HUES6 (cell line): ENCODE measurements around the gene LCLAT1.
"Not testable (repeated sequence)": the region's sequence is repeated elsewhere in the genome, so short reads cannot be mapped to it uniquely, and the experiment has no call there.

Experiments used
- H3K27ac ChIP-seq: 2 replicates; pipeline ENCODE4 v1.7.0; 2013; ENCODE audit warnings: low read depth, mild to moderate bottlenecking, low read length, inconsistent platforms
- H3K27me3 ChIP-seq: 2 replicates; pipeline ENCODE4 v1.6.1; 2013; ENCODE audit warnings: low read length; ENCODE audit not compliant: control insufficient read depth, insufficient read depth
- H3K36me3 ChIP-seq: 2 replicates; pipeline ENCODE4 v1.6.1; 2013; ENCODE audit warnings: low read length; ENCODE audit not compliant: control insufficient read depth, insufficient read depth
- H3K4me1 ChIP-seq: 2 replicates; pipeline ENCODE4 v1.6.1; 2013; ENCODE audit warnings: low read length; ENCODE audit not compliant: control insufficient read depth, insufficient read depth
- H3K4me3 ChIP-seq: 2 replicates; pipeline ENCODE4 v1.5.1; 2013; ENCODE audit warnings: low read depth, low read length
- H3K9ac ChIP-seq: one replicate; pipeline ENCODE4 v1.6.1; 2013; ENCODE audit warnings: mild to moderate bottlenecking, low read length
- H3K9me3 ChIP-seq: 2 replicates; pipeline ENCODE4 v1.6.1; 2013; ENCODE audit warnings: low read depth, low read length; ENCODE audit not compliant: control insufficient read depth, insufficient read depth

The LCLAT1 gene

GRCh38 chr2:30643013-30643412 lies 196.0 kb downstream of the LCLAT1 start:
- H3K4me3 ChIP-seq, H3K27ac ChIP-seq, H3K9me3 ChIP-seq, H3K27me3 ChIP-seq, H3K4me1 ChIP-seq, H3K9ac ChIP-seq: not testable (repeated sequence)
- peaks cover 13% of the 10 kb centered on the region for H3K36me3 ChIP-seq

DNA sequence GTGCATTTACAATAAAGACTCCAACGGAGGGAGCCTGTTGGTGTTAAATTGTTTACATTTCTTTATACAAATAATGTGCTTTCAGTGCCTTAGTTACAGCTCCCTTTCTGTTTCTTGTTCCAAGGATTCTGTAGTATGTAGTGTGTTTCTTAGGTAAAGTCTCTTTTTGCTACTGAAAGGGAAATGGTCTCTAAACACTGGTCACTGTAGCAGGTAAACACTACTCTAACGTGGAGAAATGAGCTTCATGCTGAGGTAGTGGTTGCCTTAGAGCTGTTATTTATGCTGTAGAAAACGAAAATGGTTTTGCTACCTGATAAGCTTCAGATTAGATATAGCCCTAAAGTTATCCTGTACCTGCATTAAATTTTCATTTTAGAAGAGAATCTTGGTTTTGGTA lies 196.6 kb downstream of the LCLAT1 start:
- H3K4me1 ChIP-seq: peaks cover 4% of the 10 kb centered on the region; the same call in 1 of the 2 replicates
- H3K4me3 ChIP-seq: no peak overlapping the region
- H3K36me3 ChIP-seq: peaks cover 13% of the 10 kb centered on the region
- no peaks in the 10 kb centered on the region for H3K9me3 ChIP-seq
- no peaks in the 10 kb centered on the region for H3K27me3 ChIP-seq
- H3K9ac ChIP-seq: no peak overlapping the region
- H3K27ac ChIP-seq: no peak overlapping the region

DNA sequence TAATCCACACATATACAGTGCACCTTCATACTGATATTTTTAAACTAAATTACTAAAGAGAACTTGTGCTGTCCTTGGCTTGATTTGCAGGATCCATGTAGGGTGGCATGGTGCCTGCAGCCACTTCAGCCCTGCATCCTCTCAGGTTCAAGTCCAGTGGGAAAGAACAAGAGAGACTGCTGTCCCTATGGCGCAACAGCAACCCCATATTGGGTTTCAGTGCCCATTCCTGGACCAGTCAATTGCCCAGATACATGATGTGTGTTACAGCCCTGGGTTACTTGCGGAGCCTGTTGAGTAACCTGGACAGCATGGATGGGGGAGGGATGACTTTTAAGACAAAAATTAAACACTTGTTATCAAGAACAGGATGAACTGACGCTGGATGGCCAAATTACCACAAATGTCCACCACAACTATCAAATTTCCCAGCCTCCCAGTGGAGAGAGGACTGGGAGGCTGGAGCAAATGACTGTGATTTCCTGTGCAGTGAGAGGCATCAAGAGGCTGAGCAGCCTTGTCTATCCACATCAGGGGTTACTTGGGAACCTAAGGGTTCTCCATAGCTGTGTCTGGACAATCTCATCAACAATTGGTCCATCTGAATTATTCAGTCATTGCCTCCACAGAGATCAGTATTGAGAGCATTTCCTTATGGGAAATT lies 198.2 kb downstream of the LCLAT1 start:
- Histone ChIP-seq H3K27ac (no peak overlapping the region), H3K9ac (no peak overlapping the region), H3K9me3 (no peaks in the 10 kb centered on the region), H3K4me3 (no peak overlapping the region), H3K27me3 (no peaks in the 10 kb centered on the region), H3K4me1 (peaks cover 9% of the 10 kb centered on the region), H3K36me3 (peaks cover 10% of the 10 kb centered on the region)

DNA sequence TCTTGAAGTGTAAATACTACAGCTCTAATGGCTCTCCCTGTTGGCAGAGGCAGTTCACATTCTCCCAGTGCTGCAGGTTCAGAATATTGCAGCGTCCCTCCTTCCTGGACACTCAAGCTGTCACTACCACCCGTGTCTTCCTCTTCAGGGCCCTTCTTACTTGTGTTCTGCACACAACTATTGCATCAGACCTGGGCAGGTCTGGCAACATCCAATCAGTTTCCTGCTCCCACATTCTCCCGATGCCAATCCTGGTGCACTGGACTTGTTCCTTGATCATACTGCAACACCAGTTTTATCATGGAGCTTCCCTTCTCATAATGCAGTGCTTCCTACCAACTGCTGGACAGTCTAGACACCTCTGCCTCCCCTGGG lies 198.7 kb downstream of the LCLAT1 start:
- H3K27me3 ChIP-seq: no peaks in the 10 kb centered on the region

DNA sequence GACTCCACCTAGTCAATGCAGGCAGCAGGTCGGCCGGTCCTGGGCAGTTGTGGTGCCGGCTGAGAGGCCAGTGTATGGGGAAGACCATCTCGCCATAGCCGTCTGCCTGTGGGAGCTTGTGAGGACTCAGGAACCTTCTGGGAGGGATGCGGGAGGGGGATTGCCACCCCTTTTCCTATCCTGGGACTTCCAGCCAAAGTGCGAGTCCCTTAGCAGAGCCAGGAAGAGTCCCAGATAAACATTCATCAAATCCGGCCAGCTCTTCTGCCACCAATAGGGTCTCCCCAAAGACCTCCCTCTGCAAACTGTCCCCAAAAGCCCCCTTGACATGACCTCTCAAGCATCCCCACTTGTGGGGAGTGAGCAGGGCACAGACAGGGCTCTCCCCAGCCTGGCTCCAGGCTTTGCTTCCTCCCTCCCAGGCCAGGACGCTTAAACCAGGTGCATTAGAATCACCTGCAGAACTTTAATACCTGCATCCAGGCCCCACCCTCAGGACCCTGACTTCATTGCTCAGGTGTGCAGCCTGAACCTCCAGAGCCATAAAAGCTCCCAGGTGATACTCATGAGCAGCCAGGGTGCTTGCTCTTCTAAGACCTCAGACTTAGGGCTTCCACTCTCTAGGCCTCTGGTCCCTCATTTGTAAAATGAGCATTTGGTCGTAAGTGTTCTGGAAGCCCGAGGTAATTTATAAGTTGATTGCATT lies 200.9 kb downstream of the LCLAT1 start:
- Histone ChIP-seq H3K4me3 (no peak overlapping the region), H3K9me3 (no peaks in the 10 kb centered on the region), H3K27me3 (no peaks in the 10 kb centered on the region), H3K36me3 (no peaks in the 10 kb centered on the region), H3K4me1 (peaks cover 24% of the 10 kb centered on the region), H3K9ac (no peak overlapping the region), H3K27ac (no peak overlapping the region)

More for the DNA sequence above, 198.7 kb downstream of the LCLAT1 start:
- no peak overlapping the region for H3K4me3 ChIP-seq
- H3K9me3 ChIP-seq: no peaks in the 10 kb centered on the region
- no peak overlapping the region for H3K27ac ChIP-seq
- H3K36me3 ChIP-seq: peaks cover 5% of the 10 kb centered on the region
- no peak overlapping the region for H3K9ac ChIP-seq
- peaks cover 12% of the 10 kb centered on the region for H3K4me1 ChIP-seq

GRCh38 chr2:30649278-30649677 lies 202.2 kb downstream of the LCLAT1 start:
- no peak overlapping the region for H3K4me3 ChIP-seq
- no peaks in the 10 kb centered on the region for H3K27me3 ChIP-seq
- H3K36me3 ChIP-seq: no peaks in the 10 kb centered on the region
- H3K27ac ChIP-seq: no peak overlapping the region
- H3K9ac ChIP-seq: no peak overlapping the region
- peaks cover 26% of the 10 kb centered on the region for H3K4me1 ChIP-seq
- no peaks in the 10 kb centered on the region for H3K9me3 ChIP-seq

DNA sequence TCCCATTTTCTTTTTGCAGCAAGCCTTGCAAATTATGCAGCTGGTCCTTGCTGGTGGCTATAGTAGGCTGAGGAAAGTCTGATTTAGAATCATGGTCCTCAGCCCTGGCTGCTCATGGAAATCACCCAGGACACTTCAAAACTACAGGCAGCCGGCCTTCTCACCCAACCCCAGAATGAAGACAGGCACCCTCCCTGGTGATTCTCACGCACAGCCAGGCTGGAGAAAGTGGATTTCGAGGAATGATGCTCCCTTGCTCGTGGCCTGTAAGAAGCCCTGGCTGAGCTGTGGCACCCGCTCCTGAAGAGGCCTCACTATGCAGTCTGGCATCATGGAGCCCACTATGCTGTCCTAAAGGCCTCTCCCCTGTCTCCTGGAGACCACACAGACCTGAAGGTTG lies 202.8 kb downstream of the LCLAT1 start:
- Histone ChIP-seq H3K4me3 (no peak overlapping the region), H3K4me1 (peaks cover 26% of the 10 kb centered on the region), H3K9ac (no peak overlapping the region), H3K27ac (no peak overlapping the region), H3K27me3 (no peaks in the 10 kb centered on the region), H3K36me3 (no peaks in the 10 kb centered on the region), H3K9me3 (no peaks in the 10 kb centered on the region)

DNA sequence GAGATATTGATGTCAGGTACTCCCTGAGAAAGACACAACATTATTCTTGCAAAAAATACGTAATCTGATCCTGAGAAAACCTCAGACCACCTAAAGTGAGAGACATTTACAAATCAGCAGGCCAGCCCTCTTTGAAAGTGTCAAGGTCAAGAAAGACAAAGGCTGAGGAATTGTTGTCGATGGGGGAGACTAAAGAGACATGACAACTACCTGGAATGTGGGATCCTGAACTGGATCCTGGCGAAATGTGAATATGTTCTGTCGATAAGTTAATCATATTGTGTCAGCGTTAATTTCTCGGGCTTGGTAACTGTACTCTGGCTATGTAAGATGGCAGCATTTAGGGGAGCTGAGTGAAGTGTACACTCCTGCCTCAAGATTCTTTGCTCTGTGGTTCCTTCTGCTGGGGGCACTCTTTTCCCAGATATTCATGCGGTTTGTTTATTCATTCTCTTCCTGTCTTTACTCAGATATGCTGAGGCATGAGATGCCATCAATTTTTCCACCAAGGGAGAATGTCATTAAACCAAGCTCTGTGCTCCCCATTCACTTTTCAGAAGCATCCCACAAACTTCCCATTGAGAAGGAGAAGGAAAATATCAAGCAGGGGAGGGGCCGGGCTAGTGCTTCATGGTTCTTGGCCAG lies 205.3 kb downstream of the LCLAT1 start:
- Histone ChIP-seq H3K9ac (no peak overlapping the region), H3K4me3 (peak overlapping the region; percentile 20), H3K27me3 (no peaks in the 10 kb centered on the region)

DNA sequence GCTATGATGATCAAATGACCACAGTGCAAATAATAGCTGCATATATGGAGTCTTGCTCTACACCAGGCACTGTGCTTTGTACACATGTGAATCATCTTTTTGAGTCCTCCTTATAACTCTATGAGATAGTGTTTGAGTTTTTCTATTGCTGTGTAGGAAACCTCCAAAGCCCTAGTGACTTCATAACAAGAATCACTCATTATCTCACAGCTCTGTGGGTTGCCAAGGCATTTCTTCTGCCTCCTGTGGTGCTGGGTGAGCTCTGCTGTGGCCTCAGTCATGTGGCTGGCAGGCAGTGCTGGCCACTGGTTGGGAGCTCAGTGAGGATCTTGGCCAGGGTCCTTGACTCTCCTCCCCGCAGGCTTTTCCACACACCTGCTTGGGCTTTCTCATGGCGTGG lies 206.8 kb downstream of the LCLAT1 start:
- H3K9me3 ChIP-seq: no peaks in the 10 kb centered on the region
- H3K9ac ChIP-seq: no peak overlapping the region
- H3K27me3 ChIP-seq: no peaks in the 10 kb centered on the region
- H3K4me1 ChIP-seq: peaks cover 26% of the 10 kb centered on the region
- H3K36me3 ChIP-seq: no peaks in the 10 kb centered on the region
- H3K27ac ChIP-seq: no peak overlapping the region
- no peak overlapping the region for H3K4me3 ChIP-seq

More for the DNA sequence above, 205.3 kb downstream of the LCLAT1 start:
- Histone ChIP-seq H3K9me3 (no peaks in the 10 kb centered on the region), H3K4me1 (peaks cover 26% of the 10 kb centered on the region), H3K36me3 (no peaks in the 10 kb centered on the region), H3K27ac (no peak overlapping the region)

- H3K9ac ChIP-seq: no peak overlapping the region
- H3K27me3 ChIP-seq: no peaks in the 10 kb centered on the region
- H3K36me3 ChIP-seq: no peaks in the 10 kb centered on the region
- no peak overlapping the region for H3K27ac ChIP-seq
- H3K4me3 ChIP-seq: no peak overlapping the region
- peaks cover 26% of the 10 kb centered on the region for H3K4me1 ChIP-seq
- H3K9me3 ChIP-seq: no peaks in the 10 kb centered on the region
Measured at GRCh38 chr2:30654404-30654803, 207.4 kb downstream of the LCLAT1 start.

DNA sequence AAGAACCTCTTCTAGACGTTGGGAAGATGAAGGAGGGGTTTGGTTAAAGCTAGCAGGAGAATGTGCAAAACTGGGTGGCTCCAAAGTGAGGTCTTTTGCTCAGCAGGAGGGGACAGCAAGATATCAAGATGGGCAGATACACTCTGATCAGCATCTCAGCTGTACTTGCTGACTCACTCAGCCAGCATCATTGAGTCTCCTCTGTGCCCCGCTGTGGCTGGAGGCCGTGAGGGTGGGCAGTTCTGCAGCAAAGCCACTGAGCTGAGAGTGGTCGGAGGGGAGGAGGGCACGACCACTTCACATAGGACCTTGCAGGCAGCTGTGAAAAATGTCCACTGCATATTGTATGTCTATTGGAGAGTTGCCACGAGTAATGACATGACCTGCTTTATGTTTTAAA lies 208.2 kb downstream of the LCLAT1 start:
- peaks cover 22% of the 10 kb centered on the region for H3K4me1 ChIP-seq
- no peak overlapping the region for H3K9ac ChIP-seq
- no peaks in the 10 kb centered on the region for H3K36me3 ChIP-seq
- no peak overlapping the region for H3K27ac ChIP-seq
- no peaks in the 10 kb centered on the region for H3K27me3 ChIP-seq
- no peaks in the 10 kb centered on the region for H3K9me3 ChIP-seq
- no peak overlapping the region for H3K4me3 ChIP-seq
